HG03571 (cell line): ENCODE results near the gene PLEKHM3.
"Not testable (repeated sequence)": the region's sequence is repeated elsewhere in the genome, so short reads cannot be mapped to it uniquely, and the experiment has no call there.

Experiments
- ATAC-seq: cut with Tn5 transposase; IDR thresholded peaks from one replicate; pipeline ENCODE4 v1.9.1; 2021; ENCODE audit not compliant: unreplicated experiment

The PLEKHM3 gene

DNA sequence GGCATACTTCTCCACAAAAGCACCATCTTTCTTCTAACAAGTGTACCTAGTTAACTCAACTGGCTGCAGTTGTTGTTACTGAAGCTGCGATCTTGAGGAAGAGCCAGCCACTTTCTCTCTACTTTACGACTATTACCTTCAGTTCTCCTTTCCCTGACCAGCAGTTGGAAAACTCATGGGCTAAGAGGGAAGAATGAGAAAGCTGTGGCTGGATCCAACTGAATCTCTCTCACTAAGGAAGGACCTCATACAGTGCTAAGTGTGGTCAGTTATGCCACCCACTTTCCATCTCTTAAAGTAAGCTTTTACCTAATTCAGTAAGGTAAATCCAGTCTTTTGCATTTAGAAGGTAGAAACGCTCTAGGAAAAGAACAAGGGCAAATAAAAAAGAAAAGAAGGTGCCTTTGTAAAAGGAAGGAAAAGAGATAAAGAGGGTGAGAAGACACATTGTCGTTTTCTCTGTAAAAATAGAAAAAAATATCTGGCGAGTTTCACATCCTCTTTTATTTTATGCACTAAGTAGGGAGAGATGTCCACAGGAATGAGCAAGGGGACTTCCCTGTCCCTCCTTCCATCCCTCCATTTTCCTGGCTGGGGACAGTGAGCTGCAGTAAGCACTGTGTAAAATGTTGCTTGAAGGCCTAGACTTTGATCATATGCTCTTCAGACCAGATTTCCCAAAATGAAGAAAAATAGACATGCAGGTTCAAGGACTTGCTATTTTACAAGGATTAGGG is 73.4 kb downstream of the PLEKHM3 start:
- no peak for ATAC-seq

DNA sequence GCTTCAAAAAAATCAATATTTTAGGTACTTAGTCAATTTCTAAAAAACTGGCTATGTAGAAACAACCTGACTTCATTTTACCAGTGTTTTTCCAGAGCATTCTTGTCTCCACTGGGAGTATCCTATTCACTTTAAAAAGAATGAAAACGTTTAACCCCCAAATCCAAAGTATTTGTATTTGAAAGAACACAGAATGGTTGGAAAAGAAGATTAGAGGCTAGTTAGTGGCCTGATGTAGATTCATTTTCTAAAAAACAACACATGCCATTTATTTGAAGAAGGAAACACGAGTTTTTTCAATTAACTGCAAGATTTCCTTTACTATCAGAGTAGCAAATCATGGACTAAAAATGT is 74.6 kb downstream of the PLEKHM3 start:
- ATAC-seq, result no peak

DNA sequence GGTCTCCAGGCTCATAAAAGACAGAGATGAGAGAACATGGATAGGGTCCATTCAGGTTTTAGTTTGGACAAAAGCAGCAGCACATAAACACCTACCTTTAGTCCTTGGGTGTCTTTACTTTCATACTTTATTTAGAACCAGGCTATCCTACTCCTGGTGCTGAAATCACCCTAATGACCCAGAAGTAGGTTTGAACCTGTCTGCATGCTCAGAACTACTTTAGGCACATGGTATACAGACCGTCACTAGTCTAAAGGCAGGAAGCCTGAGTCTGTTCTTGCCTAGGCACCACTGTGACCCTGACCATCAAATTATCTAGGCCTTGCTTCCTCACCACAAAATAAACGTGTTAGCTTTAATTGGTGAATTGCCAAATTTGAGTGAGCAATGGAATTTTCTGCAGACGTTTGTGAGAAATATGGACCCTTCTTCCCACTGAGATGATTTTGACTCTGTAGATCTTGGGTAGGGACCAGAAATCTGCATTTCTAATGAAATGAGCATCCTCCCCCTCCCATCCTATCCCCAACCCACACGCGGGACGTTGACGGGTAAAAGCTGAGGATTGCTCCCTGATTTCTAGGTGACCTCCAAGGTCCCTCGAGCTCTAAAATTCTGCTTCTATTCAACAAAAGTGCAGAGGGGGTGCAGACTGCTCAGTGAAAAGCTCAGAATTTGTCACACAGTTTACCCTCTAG is 75.1 kb downstream of the PLEKHM3 start:
- ATAC-seq, result no peak

DNA sequence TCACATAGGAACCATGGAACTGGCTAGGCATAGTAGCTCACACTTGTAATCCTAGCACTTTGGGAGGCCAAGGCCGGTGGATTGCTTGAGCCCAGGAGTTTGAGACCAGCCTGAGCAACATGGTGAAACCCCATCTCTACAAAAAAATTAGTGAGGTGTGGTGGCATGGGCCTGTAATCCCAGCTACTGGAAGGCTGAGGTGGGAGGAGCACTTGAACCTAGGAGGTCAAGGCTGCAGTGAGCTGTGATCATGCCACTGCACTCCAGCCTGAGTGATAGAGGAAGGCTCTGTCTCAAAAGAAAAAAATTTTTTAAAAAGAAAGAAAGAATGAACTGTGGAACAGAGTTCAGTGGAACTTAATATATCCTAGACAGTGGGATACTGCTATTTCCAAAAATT is 76.1 kb downstream of the PLEKHM3 start:
- ATAC-seq, result not testable (repeated sequence)

DNA sequence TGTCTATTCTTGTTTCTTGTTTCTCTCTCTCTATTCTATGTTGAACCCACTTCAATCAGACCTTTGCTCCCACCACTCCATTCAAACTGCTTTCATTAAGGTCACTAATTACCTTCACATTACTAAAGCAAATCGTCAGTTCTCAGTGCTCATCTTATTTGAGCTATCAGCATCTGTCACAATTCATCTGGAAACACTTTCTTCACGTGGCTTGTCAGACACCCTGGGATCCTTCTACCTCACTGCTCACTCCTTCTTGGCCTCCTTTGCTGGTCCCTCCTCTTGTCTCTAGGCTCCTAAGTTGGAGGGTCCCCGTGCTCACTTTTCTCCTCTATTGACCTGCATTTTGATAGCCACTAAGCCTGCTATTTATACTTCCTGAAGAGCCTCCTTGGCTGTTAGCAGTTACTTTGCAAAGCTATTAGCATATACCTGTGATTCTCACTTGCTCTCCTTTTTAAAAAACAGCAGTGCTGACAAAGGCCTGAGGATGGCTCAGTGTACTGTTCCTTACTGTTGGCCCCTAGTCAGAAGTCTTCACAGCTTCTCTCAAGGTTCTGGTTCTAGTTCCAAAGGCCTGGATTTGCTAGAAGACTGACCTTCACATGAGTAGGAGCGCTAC is 80.2 kb downstream of the PLEKHM3 start:
- no peak for ATAC-seq

DNA sequence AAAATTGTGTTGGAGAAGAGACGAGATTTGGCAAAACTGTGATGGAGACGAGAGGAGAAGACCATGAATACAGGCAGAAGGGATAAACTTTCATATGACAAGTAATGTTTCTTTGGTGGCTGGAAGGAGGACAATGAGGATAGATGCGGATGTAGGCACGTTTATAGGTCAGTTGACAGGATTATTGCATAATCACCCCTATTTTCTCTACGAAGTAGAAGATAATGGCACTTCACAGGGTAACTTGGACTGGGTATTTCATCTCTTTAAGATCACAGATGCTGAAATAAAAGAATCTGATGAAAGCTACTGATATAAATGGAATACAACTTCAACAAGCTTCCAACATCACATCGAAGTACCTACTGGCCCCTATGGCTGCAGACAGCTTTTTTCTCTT is 81.0 kb downstream of the PLEKHM3 start:
- ATAC-seq, result no peak

DNA sequence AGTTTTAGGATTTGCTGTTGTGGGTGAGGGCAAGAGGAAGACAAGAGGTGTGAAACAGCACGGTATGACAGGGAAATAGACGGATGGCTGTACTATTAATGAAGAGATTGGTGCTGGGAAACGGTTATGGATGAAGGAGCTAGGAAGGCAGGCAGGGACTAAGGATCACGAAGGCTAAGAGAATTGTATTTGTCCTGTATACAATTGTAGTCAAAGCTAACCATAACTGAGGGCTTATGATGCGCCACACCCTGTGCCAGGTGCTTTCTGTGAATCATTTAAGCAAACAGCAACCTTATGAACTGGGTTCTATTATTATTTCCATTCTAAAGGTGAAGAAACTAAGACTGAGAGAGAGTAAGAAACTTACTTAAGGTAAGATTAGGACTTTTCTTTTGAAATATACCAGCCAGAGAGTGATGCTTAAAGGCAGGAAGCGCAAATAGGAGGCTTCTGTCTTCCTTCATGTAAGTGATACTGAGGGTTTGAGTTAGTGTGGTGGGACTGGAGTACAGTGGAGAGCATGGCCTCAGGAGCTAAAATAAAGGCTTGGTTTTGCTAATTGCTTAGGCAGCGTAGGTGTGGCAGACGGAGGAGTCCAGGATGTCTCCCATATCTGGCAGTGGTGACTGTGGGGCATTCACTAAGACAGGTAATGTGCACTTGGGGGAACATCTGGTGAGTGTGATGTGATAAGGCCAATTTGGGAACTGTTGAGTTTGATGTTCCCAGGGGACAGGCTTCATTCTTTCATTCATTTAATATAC is 85.8 kb downstream of the PLEKHM3 start:
- ATAC-seq, result no peak

DNA sequence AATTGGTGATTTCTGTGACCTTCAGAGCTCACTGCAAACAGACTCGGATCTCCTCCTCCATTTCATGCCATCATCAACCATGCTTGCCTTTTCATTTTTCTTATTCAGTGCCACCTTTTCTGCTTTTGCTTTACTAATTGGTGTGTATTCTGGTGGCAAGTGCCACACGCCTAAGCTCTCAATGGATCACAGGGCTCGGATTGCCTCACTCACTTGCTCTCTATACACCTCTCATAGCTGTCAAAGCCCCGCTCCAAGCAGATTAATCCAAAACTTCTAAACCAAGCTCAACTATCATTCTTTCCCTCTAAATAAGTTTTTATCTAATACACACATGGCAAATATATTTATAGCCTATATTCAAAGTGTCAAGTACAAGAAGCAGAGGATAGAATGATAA is 86.4 kb downstream of the PLEKHM3 start:
- ATAC-seq, result no peak

DNA sequence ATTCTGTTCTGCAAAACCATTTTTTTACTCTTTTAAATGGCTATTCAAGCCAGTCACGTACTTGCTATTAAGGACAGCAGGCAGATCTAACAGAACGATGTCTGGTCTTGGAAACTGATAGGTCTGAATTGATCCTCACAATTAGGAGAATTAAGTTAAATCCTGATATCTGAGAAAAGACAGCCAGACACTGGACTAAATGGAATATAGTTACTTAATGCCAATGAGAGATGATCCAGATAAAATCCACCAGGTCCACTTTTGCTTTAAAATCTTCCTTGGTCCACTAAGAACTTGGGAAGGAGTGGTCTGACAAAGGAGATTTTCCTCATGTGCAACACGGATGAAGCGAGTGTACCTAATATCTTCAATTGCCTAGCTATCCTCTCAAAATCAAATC is 86.9 kb downstream of the PLEKHM3 start:
- no peak for ATAC-seq

DNA sequence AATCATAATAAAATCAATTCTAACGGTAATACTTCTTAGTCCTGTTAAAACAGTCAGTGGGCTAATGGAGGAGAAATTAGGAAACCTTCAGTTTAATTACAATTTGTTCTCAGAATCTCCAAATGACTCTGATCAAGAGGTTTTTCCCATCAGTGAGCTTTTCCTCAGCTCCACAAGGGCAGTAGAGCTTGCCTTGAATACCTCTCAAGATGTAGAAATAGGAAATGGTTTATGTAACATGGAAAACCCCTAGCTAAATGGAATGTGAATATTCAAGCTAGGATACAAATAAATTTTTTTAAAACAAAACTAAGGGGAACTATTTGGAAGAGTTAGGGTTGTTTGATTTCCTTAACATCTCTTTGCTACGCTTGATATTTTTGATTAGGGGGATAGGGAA is 87.5 kb downstream of the PLEKHM3 start:
- no peak for ATAC-seq

DNA sequence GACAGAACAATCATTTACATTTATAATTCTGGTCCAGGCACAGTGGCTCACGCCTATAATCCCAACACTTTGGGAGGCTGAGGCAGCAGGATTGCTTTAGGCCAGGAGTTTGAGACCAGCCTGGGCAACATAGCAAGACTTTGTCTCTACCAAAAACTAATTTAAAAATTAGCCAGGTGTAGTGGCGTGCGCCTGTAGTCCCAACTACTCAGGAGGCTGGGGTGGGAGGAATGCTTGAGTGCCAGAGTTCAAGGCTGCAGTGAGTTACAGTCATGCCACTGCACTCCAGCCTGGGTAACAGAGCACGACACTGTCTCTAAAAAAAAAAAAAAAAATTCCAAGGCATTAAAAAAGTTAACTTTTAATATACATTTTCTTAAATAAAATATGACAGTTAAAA is 88.1 kb downstream of the PLEKHM3 start:
- ATAC-seq, result no peak

DNA sequence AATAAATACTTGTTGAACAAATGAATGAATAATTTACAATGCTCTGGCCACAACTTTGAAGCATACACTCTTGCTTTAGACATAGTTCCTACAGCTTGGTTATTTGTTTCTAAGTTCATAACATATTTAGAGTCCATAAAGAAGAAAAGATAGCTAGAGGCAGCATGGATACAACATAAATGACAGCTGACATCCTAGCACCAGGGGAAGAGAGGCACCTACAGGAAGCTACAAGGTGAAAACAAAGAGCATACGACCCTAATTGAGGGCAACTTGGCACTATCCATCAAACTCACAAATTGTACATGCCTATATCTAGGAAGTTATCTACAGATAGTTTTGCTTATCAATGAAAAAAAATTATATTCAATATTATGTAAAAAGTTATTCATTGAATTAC is 88.9 kb downstream of the PLEKHM3 start:
- ATAC-seq, result no peak

DNA sequence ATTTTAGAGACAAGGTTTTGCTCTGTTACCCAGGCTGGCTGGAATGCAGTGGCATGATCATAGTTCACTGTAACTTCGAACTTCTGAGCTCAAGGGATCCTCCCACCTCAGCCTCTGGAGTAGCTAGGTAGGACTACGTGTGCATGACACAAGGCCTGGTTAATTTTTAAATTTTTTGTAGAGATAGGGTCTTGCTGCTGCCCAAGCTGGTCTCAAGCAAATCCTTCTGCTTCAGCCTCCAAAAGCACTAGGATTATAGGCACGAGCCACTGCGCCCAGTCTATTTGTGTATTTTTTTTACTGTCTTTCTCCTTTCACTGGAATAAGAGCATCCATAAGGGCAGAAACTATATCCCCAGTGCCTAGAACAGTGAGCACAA is 89.3 kb downstream of the PLEKHM3 start:
- ATAC-seq, result no peak

DNA sequence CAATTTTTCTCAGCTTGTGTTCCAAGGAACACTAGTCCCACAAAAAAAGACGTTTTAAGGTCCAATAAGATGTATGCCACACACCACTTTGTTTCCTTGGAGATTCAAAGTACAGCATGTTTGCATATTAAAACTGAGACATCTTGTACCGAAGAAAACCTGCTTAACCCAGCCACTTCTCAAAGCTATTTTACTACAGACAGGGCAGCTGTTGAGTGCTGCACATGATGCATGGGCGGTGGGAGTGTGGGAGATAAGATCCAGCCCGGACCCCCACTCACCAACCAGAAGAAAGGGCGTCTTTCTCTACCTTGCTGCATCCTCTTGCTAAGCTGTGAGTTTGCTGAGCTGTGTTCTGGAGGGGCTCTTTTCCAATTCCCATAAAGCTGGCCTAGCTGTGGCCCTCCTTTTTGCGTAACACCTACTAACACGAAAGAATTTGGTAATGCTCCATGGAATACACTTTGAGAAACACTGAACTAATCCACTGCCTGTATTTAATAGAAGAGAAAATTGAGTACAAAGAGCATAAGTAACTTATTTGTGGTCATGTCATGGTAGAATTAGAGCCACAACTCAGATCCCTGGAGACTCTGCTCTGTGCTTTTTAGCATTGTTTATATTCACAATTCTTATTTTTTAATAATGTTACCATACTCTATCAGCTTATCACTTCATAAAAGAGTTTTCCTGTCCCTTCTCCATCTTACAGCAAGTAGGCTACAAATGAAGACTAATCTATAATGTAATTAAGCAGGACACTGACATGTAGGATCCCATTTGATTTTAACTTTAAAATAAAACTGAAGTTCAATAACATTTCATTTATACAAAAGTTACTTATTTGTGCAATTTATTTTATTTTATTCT is 90.0 kb downstream of the PLEKHM3 start:
- peak; percentile 54 for ATAC-seq

DNA sequence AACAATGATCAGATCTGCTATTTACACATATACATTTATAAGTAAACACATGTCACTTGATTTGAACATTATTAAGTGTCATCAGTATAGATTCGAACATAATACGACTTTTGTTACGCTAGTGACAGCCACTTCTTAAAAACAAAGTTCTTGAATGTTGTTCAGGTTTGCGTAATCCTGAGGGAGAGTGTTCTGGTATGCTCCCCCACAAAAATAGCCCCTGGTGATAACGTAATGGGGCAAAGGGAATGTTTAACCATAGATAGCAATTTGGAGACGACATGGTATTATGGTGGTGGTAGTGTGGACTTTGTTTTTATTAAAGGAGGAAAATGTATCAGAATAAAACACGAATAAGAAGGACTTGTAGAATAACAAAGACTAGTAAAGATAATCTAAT is 90.6 kb downstream of the PLEKHM3 start:
- ATAC-seq, result no peak

DNA sequence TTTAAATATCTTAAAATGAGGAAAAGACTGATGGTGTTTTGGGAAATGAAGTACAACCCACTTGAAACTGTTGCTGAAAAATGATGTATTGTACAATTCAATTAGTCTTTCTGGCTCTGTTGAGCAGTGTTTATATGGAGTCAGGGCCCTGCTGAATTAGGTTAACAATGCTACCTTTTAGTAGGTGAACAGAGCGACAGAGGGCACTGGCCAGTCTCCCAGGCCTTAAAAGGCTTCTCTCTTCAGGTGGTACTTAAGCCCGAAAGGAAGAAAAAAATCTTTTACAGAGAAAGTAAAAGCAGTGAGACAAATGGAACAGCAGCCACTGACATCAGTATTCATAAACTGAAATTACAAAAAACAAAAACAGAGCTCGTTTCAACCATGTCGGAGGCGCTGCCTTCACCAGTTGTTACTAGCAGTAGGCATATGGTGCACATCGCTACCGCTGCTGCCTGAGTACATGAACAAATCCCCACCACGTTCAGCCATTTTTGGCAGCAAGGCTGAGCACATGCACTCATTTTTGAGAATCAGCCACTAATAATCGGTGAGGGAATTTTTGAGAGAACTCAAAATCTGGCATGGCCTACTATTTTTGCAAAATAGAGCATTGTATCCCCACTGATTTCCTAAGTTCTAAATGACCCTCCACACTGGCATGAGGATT is 91.8 kb downstream of the PLEKHM3 start:
- ATAC-seq, result no peak

DNA sequence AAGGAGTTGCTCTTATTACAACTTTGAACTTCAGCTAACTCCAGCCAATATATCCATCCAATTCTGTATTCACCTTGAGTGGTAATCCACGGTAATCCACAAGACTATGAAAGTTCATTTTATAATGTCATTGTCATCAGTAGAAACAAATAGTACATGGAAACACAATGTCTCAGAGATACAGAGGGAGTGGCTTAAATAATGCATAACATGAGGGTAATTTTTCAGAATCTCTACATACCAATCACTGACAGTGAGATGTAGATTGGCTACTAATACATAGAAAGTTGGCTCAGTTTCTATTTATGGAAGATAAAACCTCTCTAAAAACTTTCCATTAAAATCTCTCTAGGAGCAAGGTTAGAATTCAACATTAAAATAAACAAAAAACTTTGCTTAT is 93.2 kb downstream of the PLEKHM3 start:
- ATAC-seq, result no peak

DNA sequence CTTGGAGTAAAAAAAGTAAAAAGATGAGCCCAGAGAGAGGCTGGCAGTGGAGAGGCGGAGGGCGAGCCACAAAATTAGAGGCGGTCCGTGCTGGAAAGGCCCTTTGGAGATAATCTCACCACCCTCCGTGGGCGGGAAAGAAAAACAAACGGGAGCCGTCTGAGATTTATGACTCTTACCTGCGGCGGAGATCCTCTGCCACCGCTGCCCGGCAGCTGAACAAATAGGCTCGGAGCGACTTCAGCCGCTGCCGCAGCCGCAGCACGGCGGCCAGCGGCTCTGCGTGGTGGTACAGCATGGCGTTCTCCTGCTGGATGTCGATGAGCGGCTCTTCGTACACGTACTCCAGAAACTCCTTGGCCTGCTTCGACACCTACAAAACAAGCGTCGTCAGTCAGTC is 94.6 kb downstream of the PLEKHM3 start:
- no peak for ATAC-seq

DNA sequence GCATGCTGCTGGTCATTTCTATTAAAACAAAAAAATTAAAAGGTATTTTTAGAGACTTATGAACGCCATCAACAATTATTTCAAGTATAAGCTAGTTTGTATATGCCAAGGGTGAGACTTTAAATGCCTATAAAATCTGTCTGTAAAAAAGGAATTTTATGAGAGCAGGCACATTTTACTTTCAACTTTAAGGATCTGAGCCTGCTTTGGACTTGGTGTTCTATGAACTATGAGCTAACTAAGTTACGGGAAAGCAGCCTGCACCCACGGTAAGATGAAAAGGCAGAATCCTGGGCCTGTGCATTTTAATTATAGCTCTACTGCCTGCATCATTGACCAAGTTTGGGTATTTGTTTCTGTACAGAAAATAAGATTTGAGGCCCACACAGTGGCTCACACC is 95.4 kb downstream of the PLEKHM3 start:
- ATAC-seq, result no peak

DNA sequence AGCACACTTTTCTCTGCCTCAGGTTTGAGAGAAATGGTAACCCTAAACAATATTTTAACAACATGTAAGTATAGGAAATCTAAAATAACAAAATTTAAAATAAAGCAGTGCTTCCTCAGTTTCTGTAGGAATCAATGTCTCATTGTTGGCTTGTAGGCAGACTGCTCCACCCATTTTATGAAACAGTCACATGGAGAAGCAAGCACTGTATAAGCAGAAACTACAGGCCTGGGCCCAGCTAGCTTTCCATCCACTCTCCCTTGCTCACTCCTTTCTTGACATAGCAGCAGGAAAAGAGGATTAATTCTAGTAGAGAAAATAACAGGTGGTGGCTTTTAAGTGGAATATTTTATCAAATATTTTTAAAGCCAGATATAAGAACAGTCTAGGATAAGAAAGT is 97.2 kb downstream of the PLEKHM3 start:
- no peak for ATAC-seq
